ENCODE measurements around the gene CMSS1.

GRCh38 chr3:99938270-99938911 is 120.7 kb downstream of the CMSS1 start:
- TF ChIP-seq CTCF (conservative IDR thresholded peaks at IDR 0.05): no peak
- TF ChIP-seq ZFX (IDR thresholded peaks at IDR 0.05): no peak

All from C4-2B (cell line).